ENCODE data around the gene ESRRG. TPM values are rescaled to one million over a fixed set of nuclear protein-coding genes. Genes with fewer than 3 reads are reported as not detected.

The ESRRG gene
- total and polyA plus RNA-seq, 2 donors (not counting 3 experiments of a cell fraction or from before 2014, with no cell fraction given), result not detected

DNA sequence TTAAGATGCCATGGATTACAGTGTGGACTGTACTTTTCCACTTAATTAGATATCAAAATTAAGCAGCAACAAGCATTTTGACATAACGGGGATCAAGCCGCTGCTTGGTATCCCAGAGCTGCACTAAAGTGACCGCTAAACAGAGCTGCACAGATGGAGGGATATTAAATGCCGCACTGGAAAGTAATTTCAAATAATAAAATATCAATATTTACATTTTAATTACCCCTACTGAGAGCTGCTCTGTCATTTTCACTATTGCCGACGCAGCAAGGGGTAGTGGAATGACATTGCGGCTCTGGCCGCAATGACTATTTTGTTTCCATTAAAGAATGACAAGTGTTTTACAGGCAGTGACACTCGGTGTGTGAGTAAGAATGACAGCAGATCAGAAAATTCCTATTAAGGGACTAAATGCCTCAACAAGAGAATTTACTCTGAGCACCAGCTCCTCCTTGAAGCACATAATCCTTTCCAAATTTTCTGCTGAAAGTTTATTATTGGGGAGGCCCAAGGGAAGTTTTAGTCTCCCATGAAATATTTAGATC is 190.9 kb downstream of the ESRRG start:
- H3K9ac ChIP-seq (replicated peaks; ENCODE audit: extremely low read depth, insufficient read depth, low read length), result no peak overlapping the region
- intact Hi-C loops (cut with micrococcal nuclease) (no loop called here), dilution Hi-C loops (cut with MboI; ENCODE audit: extremely low pct_ligation_motif_present, low sequenced_read_pairs) (no loop called here)
- H3K4me3 ChIP-seq (replicated peaks in 1 of 3; ENCODE audit: insufficient read depth in 1 of 3, low read depth in 1 of 3, low read length in 3 of 3), result no peak overlapping the region
- no TSS peak for BruUV-seq (replicated peaks)
- CTCF ChIA-PET, result no interaction called here
- H3K4me1 ChIP-seq (ENCODE audit: control insufficient read depth, extremely low read depth, insufficient read depth, low read length), result no peaks in the 10 kb centered on the region
- H3K9me3 ChIP-seq (replicated peaks; ENCODE audit: control insufficient read depth, insufficient read depth, low read length), result no peaks in the 10 kb centered on the region
- H4K20me1 ChIP-seq (replicated peaks; ENCODE audit: control insufficient read depth, extremely low read depth, insufficient read depth, low read length), result no peaks in the 10 kb centered on the region
- FAIRE-seq, result no peak
- H3K36me3 ChIP-seq (ENCODE audit: control insufficient read depth in 2 of 2, extremely low read depth in 1 of 2, insufficient read depth in 2 of 2, low read length in 2 of 2), result no peaks in the 10 kb centered on the region
- no peaks in the 10 kb centered on the region for H3K79me2 ChIP-seq (ENCODE audit: control insufficient read depth, insufficient read depth, low read length)
- no peak overlapping the region for H3K4me2 ChIP-seq (ENCODE audit: insufficient read depth, low read length)
- POLR2A ChIA-PET, result no interaction called here
- H2AFZ ChIP-seq (ENCODE audit: low read depth, low read length), result no peak overlapping the region
- TF ChIP-seq, protein P1, sequence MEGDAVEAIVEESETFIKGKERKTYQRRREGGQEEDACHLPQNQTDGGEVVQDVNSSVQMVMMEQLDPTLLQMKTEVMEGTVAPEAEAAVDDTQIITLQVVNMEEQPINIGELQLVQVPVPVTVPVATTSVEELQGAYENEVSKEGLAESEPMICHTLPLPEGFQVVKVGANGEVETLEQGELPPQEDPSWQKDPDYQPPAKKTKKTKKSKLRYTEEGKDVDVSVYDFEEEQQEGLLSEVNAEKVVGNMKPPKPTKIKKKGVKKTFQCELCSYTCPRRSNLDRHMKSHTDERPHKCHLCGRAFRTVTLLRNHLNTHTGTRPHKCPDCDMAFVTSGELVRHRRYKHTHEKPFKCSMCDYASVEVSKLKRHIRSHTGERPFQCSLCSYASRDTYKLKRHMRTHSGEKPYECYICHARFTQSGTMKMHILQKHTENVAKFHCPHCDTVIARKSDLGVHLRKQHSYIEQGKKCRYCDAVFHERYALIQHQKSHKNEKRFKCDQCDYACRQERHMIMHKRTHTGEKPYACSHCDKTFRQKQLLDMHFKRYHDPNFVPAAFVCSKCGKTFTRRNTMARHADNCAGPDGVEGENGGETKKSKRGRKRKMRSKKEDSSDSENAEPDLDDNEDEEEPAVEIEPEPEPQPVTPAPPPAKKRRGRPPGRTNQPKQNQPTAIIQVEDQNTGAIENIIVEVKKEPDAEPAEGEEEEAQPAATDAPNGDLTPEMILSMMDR (IDR thresholded peaks at IDR 0.05; ENCODE audit: extremely low read depth in 1 of 2, insufficient read depth in 1 of 2, low read depth in 1 of 2, low read length in 2 of 2), result no peak
- TF ChIP-seq MYC (IDR thresholded peaks at IDR 0.05; ENCODE audit: low read depth, low read length) (no peak), JUN (IDR thresholded peaks at IDR 0.05; ENCODE audit: borderline replicate concordance, insufficient read depth, insufficient read length, low read depth) (no peak), GATA2 (IDR thresholded peaks at IDR 0.05; ENCODE audit: insufficient read depth, insufficient read length, low read depth, low read length) (no peak), EZH2 (IDR thresholded peaks at IDR 0.05; ENCODE audit: borderline replicate concordance, low read depth, low read length, severe bottlenecking) (no peak), POLR2A (IDR thresholded peaks at IDR 0.05; ENCODE audit: low read depth, low read length) (no peak)
- TF ChIP-seq, protein P2, sequence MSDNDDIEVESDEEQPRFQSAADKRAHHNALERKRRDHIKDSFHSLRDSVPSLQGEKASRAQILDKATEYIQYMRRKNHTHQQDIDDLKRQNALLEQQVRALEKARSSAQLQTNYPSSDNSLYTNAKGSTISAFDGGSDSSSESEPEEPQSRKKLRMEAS (IDR thresholded peaks at IDR 0.05; ENCODE audit: insufficient read depth, insufficient read length), result no peak
- no peaks in the 10 kb centered on the region for H3K27me3 ChIP-seq (ENCODE audit: control insufficient read depth in 2 of 2, insufficient read depth in 2 of 2, low read length in 2 of 2)
- H3K9me1 ChIP-seq (replicated peaks; ENCODE audit: control insufficient read depth, extremely low read depth, insufficient read depth, low read length), result no peaks in the 10 kb centered on the region
- DNase-seq (ENCODE audit: low read depth, low spot score), result no peak
- H3K27ac ChIP-seq (ENCODE audit: insufficient read depth, low read depth, low read length), result no peak overlapping the region
